Skin of body (tissue), 2 donors: ENCODE results near the gene CTAGE15. TPM values are rescaled to one million over a fixed set of nuclear protein-coding genes. Genes with fewer than 3 reads are reported as not detected.
"Not testable (repeated sequence)": the region's sequence is repeated elsewhere in the genome, so short reads cannot be mapped to it uniquely, and the experiment has no call there.

Experiments used
- DNase-seq: peaks from one replicate; lab custom pipeline; 2025; lab: John Stamatoyannopoulos, UW
- total RNA-seq: library from RNA; depleted of rRNA; stranded (reverse); fragments of >200 nt; gene quantifications from one replicate; pipeline ENCODE4 v1.2.3, GENCODE V29; 2014

CTAGE15 gene
- total RNA-seq: 5.9 TPM

GRCh38 chr7:143571501-143571900 lies at the start of gene CTAGE15:
Gene CTAGE15, plus strand, starts transcription at chr7:143571801. Its CDS starts 17 bp downstream, at chr7:143571818.
- not testable (repeated sequence) for DNase-seq

DNA sequence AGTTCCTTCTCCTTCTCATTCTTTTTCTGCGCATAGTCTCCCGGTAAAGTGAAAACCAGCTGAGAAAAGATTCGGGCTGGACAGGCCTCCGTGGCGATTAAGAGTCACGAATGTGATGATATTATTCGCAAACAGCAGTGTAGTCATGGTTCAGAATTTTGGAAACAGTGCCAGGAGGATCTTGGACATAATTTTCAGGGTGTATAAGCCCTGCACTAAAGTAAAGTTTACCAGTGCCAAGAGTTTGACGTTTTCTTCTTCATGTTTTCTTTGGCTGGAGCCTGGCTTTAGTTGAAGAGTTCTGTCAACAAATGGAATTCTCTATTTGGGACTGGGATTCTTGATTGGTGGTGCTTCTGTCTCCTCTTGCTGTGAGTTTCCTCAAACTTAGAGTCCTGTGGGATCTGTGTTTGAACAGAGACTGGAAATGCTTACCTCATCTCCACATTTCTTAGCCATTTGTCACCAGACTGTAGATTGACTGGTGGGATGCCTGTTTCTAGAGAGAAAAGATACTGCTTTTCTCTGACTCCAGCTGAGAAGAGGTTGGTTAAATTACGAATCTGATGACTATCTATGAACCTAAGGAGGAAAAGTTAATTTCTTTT lies 49.2 kb upstream of the CTAGE15 start:
- not testable (repeated sequence) for DNase-seq

DNA sequence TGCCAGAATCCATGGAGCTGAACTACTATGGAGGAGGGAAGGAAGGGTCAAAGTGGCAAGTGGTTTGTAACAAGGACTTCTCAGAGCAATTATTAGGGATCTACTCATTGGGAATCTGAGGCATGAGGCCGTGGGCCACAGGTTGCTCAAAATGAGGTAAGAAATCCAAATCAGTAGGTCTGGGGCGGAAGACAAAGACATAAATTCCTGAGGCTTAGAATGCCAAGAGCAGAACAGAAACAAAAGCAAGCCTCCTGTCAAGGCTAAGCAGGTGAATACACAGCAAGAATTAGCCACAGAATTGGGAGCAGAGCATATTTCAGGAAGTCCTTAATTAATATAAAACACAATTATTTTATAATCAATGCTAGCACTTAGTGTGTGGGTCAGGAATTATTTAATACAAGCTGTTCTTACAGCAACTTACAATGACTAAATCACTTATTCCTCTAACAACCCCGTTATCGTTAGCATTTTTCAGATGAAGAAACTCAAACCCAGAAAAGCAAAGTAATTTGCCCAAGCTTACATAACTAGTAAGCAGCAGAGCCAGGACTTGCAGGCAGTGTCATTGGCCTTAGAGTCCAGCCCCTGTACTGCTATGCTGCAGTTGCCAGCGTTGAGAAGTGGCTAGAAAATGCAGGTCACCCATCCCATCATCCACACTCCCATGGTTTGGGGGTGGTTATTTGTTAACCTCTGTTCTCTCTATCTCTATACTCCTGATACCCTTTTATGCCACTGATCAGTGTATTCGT lies 40.3 kb upstream of the CTAGE15 start:
- not testable (repeated sequence) for DNase-seq

GRCh38 chr7:143531932-143532331 lies 39.7 kb upstream of the CTAGE15 start:
- not testable (repeated sequence) for DNase-seq

DNA sequence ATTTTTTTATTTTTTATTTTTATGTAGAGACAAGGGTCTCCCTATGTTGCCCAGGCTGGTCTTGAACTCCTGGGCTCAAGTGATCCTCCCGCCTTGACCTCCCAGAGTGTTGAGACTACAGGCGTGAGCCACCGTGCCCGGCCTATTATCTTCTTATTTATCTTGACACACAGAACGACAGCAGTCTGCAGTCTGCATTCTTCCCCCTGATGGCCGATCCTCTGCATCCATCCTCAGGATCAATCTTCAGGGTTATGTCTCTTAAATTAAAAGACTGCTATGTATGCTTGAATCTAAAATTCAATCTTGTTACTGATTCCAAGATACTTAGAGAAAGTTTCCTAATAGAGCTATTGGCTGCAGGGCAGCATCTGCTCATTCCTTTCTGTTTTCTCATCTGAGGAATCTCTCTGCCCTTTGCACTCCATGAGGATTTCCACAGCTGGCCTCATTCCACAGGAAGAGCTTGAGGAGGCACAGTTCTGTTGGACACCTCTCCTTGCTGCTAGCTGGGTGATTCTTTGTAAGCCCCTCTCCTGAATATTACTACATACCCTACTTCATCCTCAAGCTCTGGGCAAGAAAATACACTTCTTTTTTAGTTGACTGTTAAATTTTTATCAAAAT lies 38.3 kb upstream of the CTAGE15 start:
- not testable (repeated sequence) for DNase-seq

GRCh38 chr7:143536443-143536842 lies 35.2 kb upstream of the CTAGE15 start:
- DNase-seq: not testable (repeated sequence)

DNA sequence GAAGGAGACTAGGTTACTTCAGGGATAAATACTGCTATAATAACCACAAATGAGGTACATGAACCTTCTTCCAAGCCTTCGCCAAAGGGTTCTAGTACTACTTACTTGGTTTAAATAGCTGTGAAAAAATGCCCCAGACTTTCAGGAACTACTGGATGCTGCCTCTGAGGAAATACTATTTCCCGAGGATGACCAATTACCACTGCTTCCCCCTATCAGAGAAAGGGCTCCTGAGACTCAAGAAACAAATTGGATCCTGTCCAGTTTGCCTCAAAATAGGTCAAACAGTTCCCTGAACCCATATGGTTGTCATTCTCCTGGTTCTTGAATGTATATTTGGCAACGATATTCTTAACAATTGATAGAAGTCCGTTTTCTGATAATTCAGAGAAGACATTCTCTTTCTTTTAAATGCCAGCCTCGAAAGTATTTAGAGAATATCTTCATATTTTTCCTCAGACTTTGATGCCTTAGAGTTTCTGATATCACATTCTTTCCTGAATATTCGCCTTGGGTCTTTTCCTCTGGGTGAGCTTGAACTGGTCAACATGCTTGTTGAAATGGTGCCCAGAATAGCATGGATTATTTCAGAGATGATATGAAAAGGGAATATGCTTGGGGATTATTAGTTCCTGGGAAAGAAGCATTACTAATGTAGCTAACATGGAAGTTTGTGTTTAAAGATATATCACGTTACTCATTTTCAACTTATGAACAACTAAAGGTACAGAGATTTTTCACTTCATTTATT lies 28.1 kb upstream of the CTAGE15 start:
- DNase-seq: not testable (repeated sequence)

DNA sequence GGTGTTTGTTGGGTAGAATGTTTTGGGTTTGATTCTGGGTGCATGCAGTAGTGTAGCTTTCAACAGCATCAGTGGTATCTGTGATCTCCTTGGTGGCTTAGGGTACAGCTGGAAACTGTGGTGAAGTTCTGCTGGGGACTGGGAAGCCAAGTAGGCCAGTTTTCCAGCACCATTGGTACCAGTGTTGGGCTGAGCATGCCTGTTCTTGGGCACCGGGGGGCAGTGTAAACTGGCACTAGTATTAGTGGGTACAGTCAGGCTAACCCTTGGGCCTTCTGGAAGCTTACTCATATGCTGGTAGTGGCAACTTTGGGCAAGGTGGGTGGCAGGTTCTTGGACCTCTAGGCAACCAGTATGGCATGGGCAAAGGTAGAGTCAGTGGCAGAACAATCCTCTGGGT lies 15.6 kb upstream of the CTAGE15 start:
- DNase-seq: not testable (repeated sequence)

GRCh38 chr7:143563306-143563705 lies 8.3 kb upstream of the CTAGE15 start:
- not testable (repeated sequence) for DNase-seq

DNA sequence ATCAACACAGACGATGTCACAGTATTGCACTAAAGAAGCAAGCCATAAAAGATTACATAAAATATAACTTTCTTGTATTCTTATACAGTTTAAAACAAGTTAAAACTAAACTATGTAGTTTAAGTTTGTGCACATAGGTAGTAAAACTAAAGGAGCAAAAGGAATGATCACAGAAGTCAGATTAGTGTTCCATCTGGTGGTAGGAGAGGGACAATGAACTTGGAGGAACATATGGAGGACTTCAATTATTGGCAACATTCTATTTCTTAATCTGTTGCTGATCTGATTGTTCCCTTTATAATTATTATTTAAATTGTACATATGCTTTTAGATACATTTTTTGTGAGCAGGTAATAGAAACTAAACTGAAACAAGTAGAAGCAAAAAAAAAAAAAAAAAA lies 5.6 kb upstream of the CTAGE15 start:
- not testable (repeated sequence) for DNase-seq

- DNase-seq: not testable (repeated sequence)
These were observed 16.6 kb downstream of the CTAGE15 start for GRCh38 chr7:143588183-143588582.

GRCh38 chr7:143589897-143590296 lies 18.3 kb downstream of the CTAGE15 start:
- DNase-seq: not testable (repeated sequence)

DNA sequence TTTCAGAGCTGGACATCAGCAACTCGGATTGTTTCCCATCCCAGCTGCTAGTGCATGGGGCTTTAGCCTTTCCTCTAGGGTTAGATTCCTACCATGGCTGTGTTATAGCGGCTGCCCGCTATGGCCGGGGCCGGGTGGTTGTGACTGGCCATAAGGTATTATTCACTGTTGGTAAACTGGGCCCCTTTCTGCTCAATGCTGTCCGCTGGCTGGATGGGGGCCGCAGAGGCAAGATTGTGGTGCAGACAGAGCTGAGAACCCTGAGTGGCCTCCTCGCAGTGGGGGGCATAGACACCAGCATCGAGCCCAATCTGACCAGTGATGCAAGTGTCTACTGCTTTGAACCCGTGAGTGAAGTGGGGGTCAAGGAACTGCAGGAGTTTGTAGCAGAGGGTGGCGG lies 26.5 kb downstream of the CTAGE15 start:
- not testable (repeated sequence) for DNase-seq

GRCh38 chr7:143603549-143603948 lies 31.9 kb downstream of the CTAGE15 start:
- DNase-seq: not testable (repeated sequence)

GRCh38 chr7:143606088-143606487 lies 34.5 kb downstream of the CTAGE15 start:
- not testable (repeated sequence) for DNase-seq

DNA sequence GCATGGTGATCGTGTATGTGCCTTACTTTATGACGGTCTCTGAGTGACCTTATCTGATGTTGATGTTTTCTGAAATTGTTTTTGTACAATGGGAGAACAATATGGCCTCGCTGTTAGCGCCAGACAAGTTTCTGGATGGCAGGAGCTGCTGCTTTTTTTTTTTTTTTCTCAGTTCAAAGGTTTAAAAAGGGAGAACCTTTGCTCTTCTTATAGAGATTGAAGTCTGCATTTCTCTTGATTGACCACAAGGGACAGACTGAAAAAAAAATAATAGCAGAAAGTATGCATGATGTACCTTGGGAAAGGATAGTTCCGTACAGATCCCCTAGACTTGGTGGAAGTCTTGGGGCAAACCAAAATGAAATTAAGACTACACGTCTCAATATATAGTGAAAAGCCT lies 43.9 kb downstream of the CTAGE15 start:
- not testable (repeated sequence) for DNase-seq

DNA sequence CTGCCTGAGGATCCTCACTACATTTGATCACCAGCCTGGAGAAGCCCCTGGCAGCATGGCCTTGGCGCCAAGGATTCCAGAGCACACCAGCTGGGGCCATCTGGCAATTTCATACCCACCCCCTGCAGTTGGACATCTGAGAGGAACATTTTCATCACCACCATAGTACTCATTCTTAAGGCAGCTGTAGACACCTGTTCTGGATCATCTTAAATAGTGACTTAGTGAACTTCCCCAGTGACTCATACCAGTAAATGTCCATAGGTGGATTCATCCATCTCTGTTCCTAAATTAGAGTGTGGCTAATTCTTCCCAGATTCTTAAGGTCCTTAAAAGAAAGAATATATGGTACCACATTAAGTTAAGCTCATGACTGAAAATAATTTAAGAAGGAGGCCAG lies 45.6 kb downstream of the CTAGE15 start:
- not testable (repeated sequence) for DNase-seq

GRCh38 chr7:143620058-143620457 lies 48.5 kb downstream of the CTAGE15 start:
- not testable (repeated sequence) for DNase-seq

GRCh38 chr7:143620646-143621045 lies 49.0 kb downstream of the CTAGE15 start, which contains the start of gene TCAF2:
Gene TCAF2, plus strand, starts transcription at chr7:143620974.
- DNase-seq: not testable (repeated sequence)

GRCh38 chr7:143621175-143621574 lies 49.6 kb downstream of the CTAGE15 start:
- DNase-seq: not testable (repeated sequence)

DNA sequence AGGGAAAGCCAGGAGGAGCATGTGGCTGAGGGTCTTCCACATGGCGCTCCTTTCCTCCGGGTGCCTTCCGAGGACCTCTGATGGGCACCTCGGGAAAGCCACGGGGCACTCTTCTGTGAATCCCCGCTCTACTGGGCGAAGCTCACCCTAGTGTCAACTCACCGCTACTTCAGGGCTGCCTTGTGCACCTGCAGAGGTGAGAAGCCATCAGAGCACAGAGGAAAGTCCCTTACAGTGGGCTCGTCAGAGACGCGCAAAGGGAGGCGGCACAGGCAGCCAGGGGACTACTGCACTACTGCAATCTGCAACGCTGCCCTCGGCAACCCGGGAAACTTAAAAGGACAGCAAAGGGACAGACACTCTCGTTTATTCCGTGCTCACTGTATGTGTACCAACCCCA lies 50.5 kb downstream of the CTAGE15 start:
- DNase-seq: not testable (repeated sequence)
